HEK293T (cell line): ENCODE results near the gene INPP4B.

Source experiments
- CTCF ChIA-PET: fragments of 350-600 bp; formaldehyde crosslinking; extraction: SDS; loops from one replicate; lab custom pipeline; 2021; ENCODE audit warnings: antibody characterized with exemption, inconsistent platforms; lab: Yijun Ruan, JAX
- POLR2A ChIA-PET: fragments of 350-600 bp; formaldehyde crosslinking; extraction: SDS; loops from one replicate; lab custom pipeline; 2020; ENCODE audit warnings: antibody characterized with exemption, inconsistent platforms; lab: Yijun Ruan, JAX
- DNase-seq: peaks from one replicate; pipeline ENCODE4 v3.0.0; 2012; ENCODE audit warnings: mixed read lengths; ENCODE audit errors: extremely low spot score
- ARNT ChIP-seq: fragments of 450-650 bp; IDR thresholded peaks from 2 replicates; pipeline ENCODE4 v1.6.1; 2017; ENCODE audit warnings: mild to moderate bottlenecking
- BHLHE40 ChIP-seq: fragments of 450-650 bp; IDR thresholded peaks from 2 replicates; pipeline ENCODE4 v1.6.1; 2016; ENCODE audit warnings: mild to moderate bottlenecking, moderate library complexity, borderline replicate concordance
- CTBP1 ChIP-seq: fragments of 450-650 bp; IDR thresholded peaks from 2 replicates; pipeline ENCODE4 v1.6.1; 2016; ENCODE audit warnings: borderline replicate concordance
- ELF4 ChIP-seq: fragments of 450-650 bp; IDR thresholded peaks from 2 replicates; pipeline ENCODE4 v1.6.1; 2017; ENCODE audit warnings: antibody characterized with exemption
- FOXA1 ChIP-seq: fragments of 450-650 bp; IDR thresholded peaks from 2 replicates; pipeline ENCODE4 v1.6.1; 2016; ENCODE audit warnings: mild to moderate bottlenecking
- FOXK2 ChIP-seq: fragments of 450-650 bp; IDR thresholded peaks from 2 replicates; pipeline ENCODE4 v1.6.1; 2016; ENCODE audit warnings: mild to moderate bottlenecking
- FOXM1 ChIP-seq: fragments of 450-650 bp; IDR thresholded peaks from 2 replicates; pipeline ENCODE4 v1.6.1; 2017; ENCODE audit warnings: mild to moderate bottlenecking, borderline replicate concordance
- HDGF ChIP-seq: fragments of 450-650 bp; IDR thresholded peaks from 2 replicates; pipeline ENCODE4 v1.6.1; 2017; ENCODE audit warnings: antibody characterized with exemption, borderline replicate concordance
- L3MBTL2 ChIP-seq: fragments of 450-650 bp; conservative IDR thresholded peaks from 2 replicates; pipeline ENCODE4 v1.6.1; 2016; ENCODE audit warnings: mild to moderate bottlenecking
- LEF1 ChIP-seq: fragments of 450-650 bp; IDR thresholded peaks from 2 replicates; pipeline ENCODE4 v1.6.1; 2017; ENCODE audit warnings: mild to moderate bottlenecking, borderline replicate concordance
- NFRKB ChIP-seq: fragments of 450-650 bp; IDR thresholded peaks from 2 replicates; pipeline ENCODE4 v1.6.1; 2016; ENCODE audit warnings: mild to moderate bottlenecking, moderate library complexity
- PKNOX1 ChIP-seq: fragments of 450-650 bp; IDR thresholded peaks from 2 replicates; pipeline ENCODE4 v1.6.1; 2016
- SP1 ChIP-seq: fragments of 450-650 bp; IDR thresholded peaks from 2 replicates; pipeline ENCODE4 v1.6.1; 2017
- SUZ12 ChIP-seq: fragments of 450-650 bp; IDR thresholded peaks from 2 replicates; pipeline ENCODE4 v1.6.1; 2016; ENCODE audit warnings: mild to moderate bottlenecking
- TARDBP ChIP-seq: fragments of 450-650 bp; IDR thresholded peaks from 2 replicates; pipeline ENCODE4 v1.6.1; 2016
- ZNF384 ChIP-seq: fragments of 450-650 bp; IDR thresholded peaks from 2 replicates; pipeline ENCODE4 v1.6.1; 2016

Gene INPP4B

GRCh38 chr4:142339053-142339452, 507.0 kb downstream of the INPP4B start:
- POLR2A ChIA-PET = no interaction called here
- CTCF ChIA-PET = no interaction called here

GRCh38 chr4:142336251-142336934, 509.7 kb downstream of the INPP4B start:
- DNase-seq = no peak
- POLR2A ChIA-PET = no interaction called here
- TF ChIP-seq LEF1 (no peak), TARDBP (no peak), HDGF (no peak), L3MBTL2 (no peak), PKNOX1 (no peak), FOXA1 (no peak), FOXM1 (no peak), ZNF384 (no peak), ELF4 (no peak), SP1 (no peak), FOXK2 (no peak), NFRKB (no peak)
- CTCF ChIA-PET = no interaction called here

More at GRCh38 chr4:142339053-142339452, 507.0 kb downstream of the INPP4B start:
- no peak for TF ChIP-seq TARDBP
- TF ChIP-seq SP1 = no peak
- TF ChIP-seq NFRKB = no peak
- TF ChIP-seq SUZ12 = no peak
- TF ChIP-seq BHLHE40 = no peak
- no peak for TF ChIP-seq FOXK2
- TF ChIP-seq CTBP1 = no peak
- TF ChIP-seq FOXA1 = no peak
- no peak for TF ChIP-seq ZNF384
- no peak for TF ChIP-seq PKNOX1
- TF ChIP-seq ELF4 = no peak
- no peak for TF ChIP-seq FOXM1
- TF ChIP-seq L3MBTL2 = no peak
- TF ChIP-seq HDGF = no peak
- no peak for TF ChIP-seq LEF1
- TF ChIP-seq ARNT = no peak
- no peak for DNase-seq

DNA sequence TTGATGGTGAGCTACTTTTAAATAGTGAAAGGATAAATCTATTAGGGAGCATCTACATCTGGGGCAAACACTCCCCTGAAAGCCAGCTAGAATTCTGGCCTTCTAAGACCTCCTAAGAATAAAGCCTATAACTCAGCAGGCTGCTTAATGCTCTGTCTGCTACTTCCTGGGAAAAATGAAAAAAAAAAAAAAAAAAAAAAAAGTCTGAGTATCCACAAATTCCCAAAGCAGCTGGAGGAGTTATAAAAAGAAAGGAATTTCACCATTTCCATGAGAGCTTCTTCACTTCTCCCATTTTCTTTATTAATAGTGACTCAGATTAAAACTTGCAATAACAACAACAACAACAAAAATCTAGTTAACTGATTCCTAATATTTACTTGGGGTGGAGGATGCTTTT, 511.2 kb downstream of the INPP4B start:
- no peak for TF ChIP-seq BHLHE40
- TF ChIP-seq SP1 = no peak
- TF ChIP-seq ARNT = no peak
- TF ChIP-seq PKNOX1 = no peak
- no peak for TF ChIP-seq FOXK2
- no peak for TF ChIP-seq CTBP1
- no peak for TF ChIP-seq LEF1
- TF ChIP-seq HDGF = no peak
- TF ChIP-seq ZNF384 = no peak
- TF ChIP-seq ELF4 = no peak
- TF ChIP-seq SUZ12 = no peak
- no peak for TF ChIP-seq NFRKB
- no peak for TF ChIP-seq FOXM1
- ChIA-PET POLR2A (no interaction called here), CTCF (no interaction called here)
- DNase-seq = no peak

DNA sequence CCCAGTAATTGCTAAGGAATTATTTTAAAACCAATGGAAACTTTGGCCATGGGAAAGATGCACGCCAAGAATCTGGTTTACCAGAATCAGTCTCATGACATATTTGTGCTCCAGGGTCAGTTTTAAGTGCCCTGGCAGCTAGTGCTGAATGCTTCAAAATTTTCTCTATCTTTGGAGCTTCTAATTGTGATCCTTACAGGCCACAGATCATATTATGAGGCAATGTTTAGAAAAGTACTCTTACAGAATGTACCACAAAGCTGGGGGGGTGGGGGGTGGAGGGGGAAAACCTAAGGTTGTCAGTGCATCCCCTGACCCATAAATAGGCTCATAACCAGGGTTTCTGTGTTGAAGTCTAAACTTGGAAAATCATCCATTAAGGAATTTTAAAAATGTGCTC, 514.5 kb downstream of the INPP4B start:
- POLR2A ChIA-PET = no interaction called here

More for the DNA sequence above, 514.5 kb downstream of the INPP4B start:
- TF ChIP-seq CTBP1 (no peak), BHLHE40 (no peak), FOXK2 (no peak), L3MBTL2 (no peak), ZNF384 (no peak), ELF4 (no peak), LEF1 (no peak), FOXA1 (no peak), SUZ12 (no peak), PKNOX1 (no peak), NFRKB (no peak), HDGF (no peak), TARDBP (no peak), ARNT (no peak), FOXM1 (no peak), SP1 (no peak)
- CTCF ChIA-PET = no interaction called here
- no peak for DNase-seq
